PC-9 (cell line): ENCODE data around the gene AKAP6. TPM values are rescaled to one million over a fixed set of nuclear protein-coding genes. Genes with fewer than 3 reads are reported as not detected.

Experiments
- BruUV-seq: library from RNA; stranded (reverse); fragments of 400-500 nt; replicated peaks from 2 replicates; lab custom pipeline; 2021; lab: Mats Ljungman, UMichigan
- CTCF ChIA-PET: fragments of 300-600 bp; sonication (Branson Sonifier 250); formaldehyde crosslinking; loops from one replicate; lab custom pipeline; 2022; ENCODE audit warnings: antibody characterized with exemption; lab: Charles Lee
- POLR2A ChIA-PET: fragments of 300-600 bp; sonication (Branson Sonifier 250); formaldehyde crosslinking; loops from one replicate; lab custom pipeline; 2022; ENCODE audit warnings: antibody characterized with exemption; ENCODE audit not compliant: unreplicated experiment; lab: Charles Lee
- DNase-seq, 2 experiments: peaks; one replicate each; pipeline versions ENCODE4 v3.0.0 to v3.0.0-alpha.2; 2015 to 2022; ENCODE audit warnings: mixed read lengths in 1 of 2
- H2AFZ ChIP-seq: fragments of 200-600 bp; sonication (generic); 2 replicates; pipeline ENCODE4 v1.8.1; 2017; ENCODE audit warnings: antibody characterized with exemption
- H3F3A ChIP-seq: fragments of 200-600 bp; sonication (generic); 2 replicates; pipeline ENCODE4 v1.8.1; 2017; ENCODE audit warnings: antibody characterized with exemption, mild to moderate bottlenecking, low read depth; ENCODE audit not compliant: insufficient read depth
- H3K27ac ChIP-seq: fragments of 200-600 bp; sonication (generic); 2 replicates; pipeline ENCODE4 v1.6.1; 2016; ENCODE audit warnings: mixed run types
- H3K27me3 ChIP-seq: fragments of 200-600 bp; sonication (generic); 2 replicates; pipeline ENCODE4 v1.6.1; 2016; ENCODE audit warnings: low read depth, mixed run types; ENCODE audit not compliant: insufficient read depth
- H3K36me3 ChIP-seq: fragments of 200-600 bp; sonication (generic); 2 replicates; pipeline ENCODE4 v1.6.1; 2016; ENCODE audit warnings: low read depth, mixed run types
- H3K4me1 ChIP-seq: fragments of 200-600 bp; sonication (generic); replicated peaks from 2 replicates; pipeline ENCODE4 v1.6.1; 2016; ENCODE audit warnings: mixed run types; ENCODE audit not compliant: insufficient read depth
- H3K4me2 ChIP-seq: fragments of 200-600 bp; sonication (generic); 2 replicates; pipeline ENCODE4 v1.6.1; 2017; ENCODE audit warnings: mixed run types
- H3K4me3 ChIP-seq: fragments of 200-600 bp; sonication (generic); 2 replicates; pipeline ENCODE4 v1.6.1; 2016; ENCODE audit warnings: mixed run types
- H3K79me2 ChIP-seq: fragments of 200-600 bp; sonication (generic); 2 replicates; pipeline ENCODE4 v1.6.1; 2017; ENCODE audit warnings: low read depth, mixed run types
- H3K9me2 ChIP-seq: fragments of 200-600 bp; sonication (generic); 2 replicates; pipeline ENCODE4 v1.8.1; 2017; ENCODE audit warnings: mild to moderate bottlenecking; ENCODE audit not compliant: insufficient read depth
- H3K9me3 ChIP-seq: fragments of 200-600 bp; sonication (generic); 2 replicates; pipeline ENCODE4 v1.8.1; 2016; ENCODE audit warnings: low read depth; ENCODE audit not compliant: insufficient read depth
- H4K20me1 ChIP-seq: fragments of 200-600 bp; sonication (generic); 2 replicates; pipeline ENCODE4 v1.8.1; 2017; ENCODE audit not compliant: insufficient read depth
- CTCF ChIP-seq: fragments of 200-600 bp; sonication (generic); conservative IDR thresholded peaks from 2 replicates; pipeline ENCODE4 v1.6.1; 2017; ENCODE audit warnings: mixed run types, antibody characterized with exemption, mild to moderate bottlenecking, moderate library complexity
- EZH2 ChIP-seq: fragments of 200-600 bp; sonication (generic); IDR thresholded peaks from 2 replicates; pipeline ENCODE4 v1.8.0; 2017; ENCODE audit warnings: antibody characterized with exemption, low read depth
- intact Hi-C: fragments of 100-400 bp; cut with micrococcal nuclease; formaldehyde crosslinking; loops from one replicate; pipeline ENCODE4 v1.10.0; 2022; ENCODE audit not compliant: unreplicated experiment
- total RNA-seq: library from RNA; stranded (reverse); gene quantifications from 2 replicates; pipeline ENCODE4 v1.2.3, GENCODE V29; 2021

The AKAP6 gene
- total RNA-seq, 1 experiment from 2014 or later: 2.8 TPM

DNA sequence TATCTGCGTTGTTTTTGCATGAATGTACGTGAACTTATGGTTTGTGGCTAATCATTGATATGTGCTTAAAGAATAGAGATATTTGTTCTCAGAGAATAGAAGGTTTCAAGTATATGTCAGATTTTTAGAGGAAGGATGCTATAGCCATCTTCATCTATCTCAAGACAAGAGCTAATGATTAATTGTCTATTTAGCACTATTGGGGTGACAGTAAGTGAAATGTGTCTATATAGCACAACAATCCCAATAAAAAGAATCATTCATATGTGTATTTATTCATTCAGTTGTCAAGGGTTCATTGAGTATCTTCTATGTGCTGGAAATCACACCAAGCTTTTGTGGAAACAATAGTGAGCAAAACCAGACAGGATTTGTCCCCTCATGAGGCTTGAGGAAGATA lies 310.1 kb downstream of the AKAP6 start:
- Histone ChIP-seq H3K27ac (no peak overlapping the region), H3K36me3 (no peaks in the 10 kb centered on the region), H3K4me3 (no peak overlapping the region), H3K27me3 (no peaks in the 10 kb centered on the region), H2AFZ (no peak overlapping the region), H3K4me1 (no peaks in the 10 kb centered on the region), H4K20me1 (no peaks in the 10 kb centered on the region), H3F3A (no peaks in the 10 kb centered on the region), H3K4me2 (no peak overlapping the region), H3K9me3 (no peaks in the 10 kb centered on the region), H3K9me2 (no peaks in the 10 kb centered on the region), H3K79me2 (no peaks in the 10 kb centered on the region)
- DNase-seq: no peak
- intact Hi-C loops: no loop called here
- ChIA-PET POLR2A (no interaction called here), CTCF (no interaction called here)
- TF ChIP-seq CTCF: no peak
- no peak for TF ChIP-seq EZH2
- no TSS peak for BruUV-seq

GRCh38 chr14:32645551-32645950 lies 316.5 kb downstream of the AKAP6 start:
- Histone ChIP-seq H3K4me3 (no peak overlapping the region), H3K4me2 (no peak overlapping the region), H3K4me1 (no peaks in the 10 kb centered on the region), H3K36me3 (no peaks in the 10 kb centered on the region), H3K27ac (no peak overlapping the region), H3K9me2 (no peaks in the 10 kb centered on the region), H3F3A (no peaks in the 10 kb centered on the region), H3K27me3 (no peaks in the 10 kb centered on the region), H4K20me1 (no peaks in the 10 kb centered on the region), H2AFZ (no peak overlapping the region), H3K79me2 (no peaks in the 10 kb centered on the region), H3K9me3 (no peaks in the 10 kb centered on the region)
- POLR2A ChIA-PET: no interaction called here
- BruUV-seq: no TSS peak
- TF ChIP-seq EZH2: no peak
- no peak for TF ChIP-seq CTCF
- CTCF ChIA-PET: no interaction called here
- intact Hi-C loops: no loop called here
- DNase-seq: no peak

DNA sequence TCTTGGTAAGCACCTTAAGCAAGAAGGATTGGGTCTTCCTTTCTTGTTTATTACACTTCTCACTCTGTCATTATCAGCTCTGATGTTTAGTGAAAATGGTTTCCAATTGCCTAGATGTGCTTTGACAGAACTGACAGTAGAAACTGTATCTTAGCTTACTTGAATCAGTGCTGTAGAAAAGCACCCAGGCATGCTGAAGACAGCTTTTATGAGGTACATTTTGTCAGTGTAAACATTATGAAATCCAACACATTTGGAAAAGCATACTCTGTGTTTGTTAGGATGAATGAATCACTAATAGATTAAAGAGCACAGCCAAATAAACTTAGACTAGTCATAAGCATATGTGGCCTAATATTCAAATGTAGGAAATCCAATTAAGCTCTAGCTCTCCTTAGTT lies 319.3 kb downstream of the AKAP6 start:
- Histone ChIP-seq H4K20me1 (no peaks in the 10 kb centered on the region), H3K79me2 (no peaks in the 10 kb centered on the region), H2AFZ (no peak overlapping the region), H3K9me2 (no peaks in the 10 kb centered on the region), H3K36me3 (no peaks in the 10 kb centered on the region), H3F3A (no peaks in the 10 kb centered on the region), H3K9me3 (no peaks in the 10 kb centered on the region), H3K27ac (no peak overlapping the region), H3K4me1 (no peaks in the 10 kb centered on the region), H3K4me2 (no peak overlapping the region), H3K27me3 (no peaks in the 10 kb centered on the region), H3K4me3 (no peak overlapping the region)
- TF ChIP-seq EZH2: no peak
- TF ChIP-seq CTCF: no peak
- BruUV-seq: no TSS peak
- ChIA-PET CTCF (no interaction called here), POLR2A (no interaction called here)
- intact Hi-C loops: no loop called here
- DNase-seq: peak in 1 of 2 experiments; percentile 42
